Esophagus (tissue), 2 donors: ENCODE results near the gene AOPEP. TPM values are rescaled to one million over a fixed set of nuclear protein-coding genes. Genes with fewer than 3 reads are reported as not detected.

Experiments
- H3K27ac ChIP-seq, 2 donors: one replicate each; pipeline ENCODE4 v1.5.1; 2013; ENCODE audit warnings: low read depth in 2 of 2, mild to moderate bottlenecking in 2 of 2, inconsistent platforms in 1 of 2, low read length in 1 of 2, moderate library complexity in 1 of 2
- H3K27me3 ChIP-seq, 2 donors: one replicate each; pipeline ENCODE4 v1.6.1; 2013; ENCODE audit warnings: low read length in 2 of 2, control low read depth in 1 of 2, mild to moderate bottlenecking in 1 of 2; ENCODE audit not compliant: insufficient read depth in 2 of 2, control insufficient read depth in 1 of 2
- H3K36me3 ChIP-seq, 2 donors: one replicate each; pipeline ENCODE4 v1.6.1; 2013; ENCODE audit warnings: low read length in 1 of 2; ENCODE audit not compliant: control insufficient read depth in 2 of 2, insufficient read depth in 2 of 2
- H3K4me1 ChIP-seq, 2 donors: one replicate each; pipeline ENCODE4 v1.6.1; 2013; ENCODE audit warnings: low read length in 1 of 2; ENCODE audit not compliant: control insufficient read depth in 2 of 2, insufficient read depth in 2 of 2
- H3K4me3 ChIP-seq, 2 donors: one replicate each; pipeline ENCODE4 v1.5.1; 2013; ENCODE audit warnings: low read length in 2 of 2, mild to moderate bottlenecking in 2 of 2, low read depth in 1 of 2, moderate library complexity in 1 of 2
- H3K9me3 ChIP-seq, 2 donors: one replicate each; pipeline ENCODE4 v1.6.1; 2013; ENCODE audit warnings: mild to moderate bottlenecking in 2 of 2, low read depth in 1 of 2, low read length in 1 of 2, moderate library complexity in 1 of 2; ENCODE audit not compliant: control insufficient read depth in 2 of 2, insufficient read depth in 1 of 2
- WGBS, 2 donors: extraction: QIAGEN DNeasy Blood & Tissue Kit; methylation state at CpG; one replicate each; pipeline ENCODE4 v1.1.7; 2013; 5-methylcytosine and 5-hydroxymethylcytosine counted together
- polyA plus RNA-seq, 2 donors: library from polyadenylated mRNA; stranded (reverse); fragments of 200-250 nt; gene quantifications; one replicate each; pipeline ENCODE4 v1.2.3, GENCODE V29; 2013
- donor health status: healthy with polysubstance abuse.
- donor health status: Bipolar disorder and iron deficiency.

AOPEP gene
- polyA plus RNA-seq, 2 donors = 99.6 to 111 TPM

GRCh38 chr9:94736759-94737158, 10.3 kb downstream of the AOPEP start:
- H3K27ac ChIP-seq = no peak overlapping the region
- no peaks in the 10 kb centered on the region for H3K27me3 ChIP-seq
- no peaks in the 10 kb centered on the region for H3K36me3 ChIP-seq
- H3K9me3 ChIP-seq = no peaks in the 10 kb centered on the region
- no peak overlapping the region for H3K4me3 ChIP-seq
- H3K4me1 ChIP-seq = no peaks in the 10 kb centered on the region

DNA sequence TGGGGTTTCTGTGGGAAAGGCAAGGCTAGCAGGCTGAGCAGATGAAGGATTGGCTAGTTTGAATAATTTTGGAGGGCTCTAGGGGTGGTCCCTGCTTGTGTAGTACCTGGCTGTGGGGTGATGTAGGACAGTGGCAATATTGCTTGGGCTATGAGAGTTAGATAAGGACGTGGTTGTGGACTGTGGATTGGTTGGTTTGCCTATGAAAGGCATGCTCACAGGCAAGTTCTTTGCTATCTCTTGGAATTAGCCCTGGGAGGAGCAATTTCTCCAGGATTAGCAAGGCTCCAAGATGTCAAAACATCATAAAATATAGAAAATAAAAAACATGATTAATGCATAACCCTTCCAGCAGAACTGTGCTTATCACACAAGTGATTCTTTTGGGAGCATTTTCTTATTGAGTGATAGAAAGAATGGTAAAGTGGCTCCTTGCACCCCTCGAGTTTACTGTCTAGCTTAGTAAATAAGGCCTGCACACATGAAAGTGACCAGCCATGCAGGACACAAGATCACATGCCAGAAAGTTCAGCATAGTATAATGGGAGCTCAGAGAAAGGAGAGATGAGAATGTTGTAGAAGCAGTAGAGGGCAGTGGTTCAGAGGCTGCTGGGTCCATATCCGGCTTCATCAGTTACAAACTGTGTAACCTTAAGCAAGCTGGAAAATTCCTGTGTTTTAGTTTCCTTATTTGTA, 13.8 kb downstream of the AOPEP start:
- 70% methylated on average over 3 of the region's 3 CpGs for WGBS, 2 donors

DNA sequence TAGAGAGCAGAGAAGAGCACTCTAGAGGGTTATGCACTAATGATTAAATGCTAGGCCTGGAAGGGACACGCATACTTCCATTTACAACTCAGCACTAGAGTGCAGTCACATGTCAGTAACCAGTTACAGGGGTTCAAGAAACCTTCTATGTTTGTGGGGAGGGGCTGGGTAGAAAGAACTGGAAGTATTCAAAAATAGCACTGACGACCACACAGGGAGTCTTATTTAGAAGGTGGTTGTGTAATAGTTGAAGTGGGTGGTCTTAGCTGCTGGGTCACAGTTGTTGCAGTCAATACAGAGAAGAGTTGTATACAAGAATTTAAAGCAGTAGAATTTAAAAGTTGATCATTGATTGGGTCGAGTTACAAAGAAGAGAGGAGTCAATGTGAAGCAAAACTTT, 15.4 kb downstream of the AOPEP start:
- Histone ChIP-seq H3K9me3 (no peaks in the 10 kb centered on the region), H3K36me3 (no peaks in the 10 kb centered on the region), H3K27ac (no peak overlapping the region), H3K27me3 (no peaks in the 10 kb centered on the region), H3K4me1 (no peaks in the 10 kb centered on the region), H3K4me3 (no peak overlapping the region)
- WGBS, 2 donors = 67 to 73% methylated on average over 3 of the region's 3 CpGs

More for the DNA sequence above, 13.8 kb downstream of the AOPEP start:
- no peak overlapping the region for H3K27ac ChIP-seq
- H3K36me3 ChIP-seq = no peaks in the 10 kb centered on the region
- H3K27me3 ChIP-seq = no peaks in the 10 kb centered on the region
- H3K9me3 ChIP-seq = no peaks in the 10 kb centered on the region
- no peak overlapping the region for H3K4me3 ChIP-seq
- no peaks in the 10 kb centered on the region for H3K4me1 ChIP-seq

- H3K27ac ChIP-seq = no peak overlapping the region
- no peaks in the 10 kb centered on the region for H3K27me3 ChIP-seq
- H3K36me3 ChIP-seq = no peaks in the 10 kb centered on the region
- no peak overlapping the region for H3K4me3 ChIP-seq
- no peaks in the 10 kb centered on the region for H3K4me1 ChIP-seq
- no peaks in the 10 kb centered on the region for H3K9me3 ChIP-seq
- WGBS, 2 donors = 60 to 66% methylated on average over 6 of the region's 6 CpGs
Observed at GRCh38 chr9:94743035-94743954, 16.8 kb downstream of the AOPEP start.

- no peak overlapping the region for H3K27ac ChIP-seq
- H3K4me3 ChIP-seq = no peak overlapping the region
- H3K36me3 ChIP-seq = peaks cover 0 to 2% of the 10 kb centered on the region in 2 donors
- 90 to 94% methylated on average over 8 of the region's 8 CpGs for WGBS, 2 donors
- no peaks in the 10 kb centered on the region for H3K4me1 ChIP-seq
- no peaks in the 10 kb centered on the region for H3K27me3 ChIP-seq
- H3K9me3 ChIP-seq = no peaks in the 10 kb centered on the region
Observed at GRCh38 chr9:94745806-94746540, 19.5 kb downstream of the AOPEP start.

DNA sequence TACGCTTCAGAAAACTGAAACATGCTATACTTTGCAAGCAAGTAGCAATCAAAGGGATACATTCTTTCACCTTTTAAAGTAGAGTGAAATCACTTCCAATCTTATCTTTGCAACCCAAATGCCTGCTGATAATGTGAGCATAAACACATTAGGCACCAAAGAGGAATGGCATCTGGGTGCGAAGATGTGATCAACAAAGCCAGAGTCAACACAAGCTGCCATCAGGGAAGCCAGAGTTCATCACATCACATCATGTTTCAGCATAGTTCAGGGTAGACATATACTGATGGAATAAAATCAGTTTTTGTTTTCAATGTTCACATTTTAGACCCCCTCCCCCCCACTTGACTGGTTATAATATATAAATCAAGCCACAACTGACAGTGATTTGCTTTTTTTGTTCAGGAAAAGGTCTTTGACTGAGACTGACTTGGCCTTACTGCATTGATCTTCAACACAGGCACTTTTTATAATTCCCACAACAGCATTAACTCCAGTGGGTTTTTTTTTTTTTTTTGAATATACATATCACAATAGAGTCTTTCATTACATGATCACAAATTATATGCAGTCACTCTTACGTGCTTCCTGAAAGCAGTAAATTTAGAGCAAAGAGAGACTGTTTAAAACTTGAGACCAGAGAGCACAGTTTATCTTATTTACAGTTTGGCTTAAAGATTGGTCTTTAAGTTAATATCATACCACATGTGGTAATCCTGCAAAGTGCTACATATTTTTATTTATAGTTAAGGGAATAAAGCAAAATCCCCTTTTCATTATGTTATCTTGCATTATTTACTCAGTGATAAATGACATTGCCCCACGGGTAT, 20.3 kb downstream of the AOPEP start:
- no peak overlapping the region for H3K27ac ChIP-seq
- H3K36me3 ChIP-seq = peaks cover 0 to 2% of the 10 kb centered on the region in 2 donors
- WGBS, 2 donors = 71 to 85% methylated on average over 4 of the region's 4 CpGs
- H3K4me3 ChIP-seq = no peak overlapping the region
- no peaks in the 10 kb centered on the region for H3K4me1 ChIP-seq
- H3K9me3 ChIP-seq = no peaks in the 10 kb centered on the region
- H3K27me3 ChIP-seq = no peaks in the 10 kb centered on the region

DNA sequence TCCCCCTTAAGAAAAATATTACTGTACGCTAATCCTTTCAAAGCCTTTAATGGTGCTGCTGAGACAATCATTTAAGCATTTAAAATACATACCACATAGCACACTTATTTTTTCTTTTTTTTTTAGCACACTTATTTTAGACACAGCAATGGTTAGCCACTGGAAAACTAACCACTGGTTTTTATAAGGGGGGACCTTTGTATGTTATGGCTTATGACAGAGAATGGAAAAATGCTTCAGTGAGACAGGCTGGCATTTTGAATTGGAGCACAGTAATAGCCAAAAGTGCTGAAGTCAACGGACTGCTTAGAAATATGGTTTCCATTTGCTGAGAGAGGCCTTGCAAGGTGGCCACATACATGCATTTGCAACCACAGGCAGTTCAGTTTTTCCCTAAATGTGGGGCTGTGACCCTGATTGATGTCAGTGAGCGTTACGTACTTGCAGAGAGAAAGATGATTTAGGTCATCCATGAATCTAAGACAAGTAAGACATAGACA, 28.5 kb downstream of the AOPEP start:
- Histone ChIP-seq H3K4me1 (no peaks in the 10 kb centered on the region), H3K36me3 (no peaks in the 10 kb centered on the region), H3K4me3 (no peak overlapping the region), H3K9me3 (no peaks in the 10 kb centered on the region), H3K27me3 (no peaks in the 10 kb centered on the region), H3K27ac (no peak overlapping the region)
- WGBS, 2 donors = 91% methylated on average over 4 of the region's 4 CpGs

GRCh38 chr9:94757158-94757557, 30.7 kb downstream of the AOPEP start:
- WGBS, 2 donors = 80 to 84% methylated on average over 4 of the region's 4 CpGs
- H3K4me1 ChIP-seq = no peaks in the 10 kb centered on the region
- no peaks in the 10 kb centered on the region for H3K27me3 ChIP-seq
- H3K27ac ChIP-seq = no peak overlapping the region
- no peaks in the 10 kb centered on the region for H3K9me3 ChIP-seq
- peaks cover 0 to 6% of the 10 kb centered on the region in 2 donors for H3K36me3 ChIP-seq
- no peak overlapping the region for H3K4me3 ChIP-seq

- H3K27me3 ChIP-seq = no peaks in the 10 kb centered on the region
- H3K27ac ChIP-seq = no peak overlapping the region
- no peak overlapping the region for H3K4me3 ChIP-seq
- 97 to 98% methylated on average over 1 of the region's 1 CpG for WGBS, 2 donors
- H3K9me3 ChIP-seq = no peaks in the 10 kb centered on the region
- no peaks in the 10 kb centered on the region for H3K4me1 ChIP-seq
- peaks cover 0 to 6% of the 10 kb centered on the region in 2 donors for H3K36me3 ChIP-seq
Observed at GRCh38 chr9:94758031-94758430, 31.5 kb downstream of the AOPEP start.
